Vagina (tissue), 2 donors: ENCODE measurements around the gene MCF2L. TPM values are rescaled to one million over a fixed set of nuclear protein-coding genes. Genes with fewer than 3 reads are reported as not detected.

Experiments
- DNase-seq, 2 donors: peaks; one replicate each; pipeline ENCODE4 v3.0.0-alpha.2; 2017; ENCODE audit errors: extremely low spot score in 2 of 2
- H3K27ac ChIP-seq: fragments of 200-600 bp; sonication (generic); one replicate; pipeline ENCODE4 v1.5.1; 2019
- H3K27me3 ChIP-seq: fragments of 200-600 bp; sonication (generic); one replicate; pipeline ENCODE4 v1.5.1; 2019
- H3K36me3 ChIP-seq, 2 donors: fragments of 200-600 bp; sonication (generic); one replicate each; pipeline ENCODE4 v1.5.1; 2017 to 2019
- H3K4me1 ChIP-seq: fragments of 200-600 bp; sonication (generic); one replicate; pipeline ENCODE4 v1.5.1; 2019
- H3K4me3 ChIP-seq, 2 donors: fragments of 200-600 bp; sonication (generic); 1 replicate in 1 of 2; 2 replicates in 1 of 2; pipeline ENCODE4 v1.5.1; 2016 to 2019
- H3K9me3 ChIP-seq: fragments of 200-600 bp; sonication (generic); one replicate; pipeline ENCODE4 v1.5.1; 2019
- POLR2A ChIP-seq, 2 donors: fragments of 450-650 bp; IDR thresholded peaks; one replicate each; pipeline ENCODE4 v1.6.1; 2017; ENCODE audit warnings: antibody characterized with exemption in 2 of 2, mild to moderate bottlenecking in 2 of 2, moderate library complexity in 2 of 2
- POLR2AphosphoS5 ChIP-seq, 2 donors: sonication (generic); formaldehyde crosslinking; IDR thresholded peaks; one replicate each; pipeline ENCODE4 v1.9.0; 2017; ENCODE audit warnings: antibody characterized with exemption in 2 of 2, mild to moderate bottlenecking in 2 of 2, low read depth in 1 of 2; ENCODE audit not compliant: insufficient read depth in 1 of 2
- intact Hi-C: fragments of 100-400 bp; cut with DNase I; formaldehyde crosslinking; loops from one replicate; pipeline ENCODE4 v1.15.1; 2023
- total RNA-seq: library from RNA; depleted of rRNA; stranded (reverse); fragments of >200 nt; gene quantifications from one replicate; pipeline ENCODE4 v1.2.3, GENCODE V29; 2016
- TF ChIP-seq, protein P1 (sequence below), 3 experiments: fragments of 450-650 bp in 2 of 3; fragments of 200-600 bp in 1 of 3; sonication (generic) in 1 of 3; IDR thresholded peaks; one replicate each; pipeline ENCODE4 v1.5.1; 2017 to 2019; ENCODE audit warnings: antibody characterized with exemption in 3 of 3, mild to moderate bottlenecking in 2 of 3, moderate library complexity in 2 of 3

The MCF2L gene
- total RNA-seq, 1 donor from 2014 or later = 45.4 TPM

- Histone ChIP-seq H3K4me3 (no peak overlapping the region), H3K27ac (no peak overlapping the region), H3K4me1 (no peaks in the 10 kb centered on the region), H3K27me3 (no peaks in the 10 kb centered on the region), H3K9me3 (no peaks in the 10 kb centered on the region), H3K36me3 (peaks cover 0 to 7% of the 10 kb centered on the region in 2 donors)
- no peak for DNase-seq
- TF ChIP-seq POLR2A (IDR thresholded peaks at IDR 0.05) (no peak), POLR2AphosphoS5 (IDR thresholded peaks at IDR 0.05; ENCODE audit: insufficient read depth in 1 of 2, low read depth in 1 of 2) (no peak)
- TF ChIP-seq, protein P1, sequence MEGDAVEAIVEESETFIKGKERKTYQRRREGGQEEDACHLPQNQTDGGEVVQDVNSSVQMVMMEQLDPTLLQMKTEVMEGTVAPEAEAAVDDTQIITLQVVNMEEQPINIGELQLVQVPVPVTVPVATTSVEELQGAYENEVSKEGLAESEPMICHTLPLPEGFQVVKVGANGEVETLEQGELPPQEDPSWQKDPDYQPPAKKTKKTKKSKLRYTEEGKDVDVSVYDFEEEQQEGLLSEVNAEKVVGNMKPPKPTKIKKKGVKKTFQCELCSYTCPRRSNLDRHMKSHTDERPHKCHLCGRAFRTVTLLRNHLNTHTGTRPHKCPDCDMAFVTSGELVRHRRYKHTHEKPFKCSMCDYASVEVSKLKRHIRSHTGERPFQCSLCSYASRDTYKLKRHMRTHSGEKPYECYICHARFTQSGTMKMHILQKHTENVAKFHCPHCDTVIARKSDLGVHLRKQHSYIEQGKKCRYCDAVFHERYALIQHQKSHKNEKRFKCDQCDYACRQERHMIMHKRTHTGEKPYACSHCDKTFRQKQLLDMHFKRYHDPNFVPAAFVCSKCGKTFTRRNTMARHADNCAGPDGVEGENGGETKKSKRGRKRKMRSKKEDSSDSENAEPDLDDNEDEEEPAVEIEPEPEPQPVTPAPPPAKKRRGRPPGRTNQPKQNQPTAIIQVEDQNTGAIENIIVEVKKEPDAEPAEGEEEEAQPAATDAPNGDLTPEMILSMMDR (IDR thresholded peaks at IDR 0.05) = no peak
- intact Hi-C loops = no loop called here
Measured at GRCh38 chr13:113141601-113141970, 172.6 kb downstream of the MCF2L start.

DNA sequence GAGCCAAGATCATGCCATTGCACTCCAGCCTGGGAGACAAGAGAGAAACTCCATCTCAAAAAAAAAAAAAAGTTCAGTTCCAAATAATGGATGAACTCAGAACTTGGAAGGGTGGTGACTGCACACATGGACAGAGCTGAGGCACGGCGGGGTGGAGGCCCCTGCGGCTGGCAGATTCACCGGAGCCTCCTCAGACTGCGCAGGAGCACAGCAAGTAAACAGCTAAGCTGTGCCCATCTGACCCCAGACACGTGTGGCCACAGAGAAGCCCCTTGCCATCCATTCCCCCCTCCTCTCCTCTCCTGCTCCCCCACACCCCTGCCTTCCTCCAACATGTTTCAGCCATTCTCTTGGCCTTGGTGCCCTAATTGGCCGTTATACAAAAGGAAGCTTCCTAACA, 173.9 kb downstream of the MCF2L start:
- Histone ChIP-seq H3K4me1 (no peaks in the 10 kb centered on the region), H3K4me3 (no peak overlapping the region), H3K27me3 (no peaks in the 10 kb centered on the region), H3K9me3 (no peaks in the 10 kb centered on the region), H3K27ac (no peak overlapping the region), H3K36me3 (peaks cover 0 to 7% of the 10 kb centered on the region in 2 donors)
- intact Hi-C loops = no loop called here
- DNase-seq = peak; percentile 61 to 67
- TF ChIP-seq, protein P1 (IDR thresholded peaks at IDR 0.05) = no peak
- TF ChIP-seq POLR2AphosphoS5 (IDR thresholded peaks at IDR 0.05; ENCODE audit: insufficient read depth in 1 of 2, low read depth in 1 of 2) = no peak
- TF ChIP-seq POLR2A (IDR thresholded peaks at IDR 0.05) = no peak

- Histone ChIP-seq H3K27me3 (no peaks in the 10 kb centered on the region), H3K4me3 (no peak overlapping the region), H3K36me3 (peaks cover 0 to 7% of the 10 kb centered on the region in 2 donors), H3K4me1 (no peaks in the 10 kb centered on the region), H3K9me3 (no peaks in the 10 kb centered on the region), H3K27ac (no peak overlapping the region)
- peak; percentile 70 to 91 for DNase-seq
- TF ChIP-seq POLR2AphosphoS5 (IDR thresholded peaks at IDR 0.05; ENCODE audit: insufficient read depth in 1 of 2, low read depth in 1 of 2) = no peak
- TF ChIP-seq POLR2A (IDR thresholded peaks at IDR 0.05) = no peak
- TF ChIP-seq, protein P1 (IDR thresholded peaks at IDR 0.05) = no peak
- intact Hi-C loops = no loop called here
Measured at GRCh38 chr13:113143466-113144254, 174.6 kb downstream of the MCF2L start.

GRCh38 chr13:113144255-113144629, 175.2 kb downstream of the MCF2L start:
- Histone ChIP-seq H3K4me1 (no peaks in the 10 kb centered on the region), H3K9me3 (no peaks in the 10 kb centered on the region), H3K4me3 (no peak overlapping the region), H3K27ac (no peak overlapping the region), H3K36me3 (peaks cover 0 to 7% of the 10 kb centered on the region in 2 donors), H3K27me3 (no peaks in the 10 kb centered on the region)
- TF ChIP-seq POLR2AphosphoS5 (IDR thresholded peaks at IDR 0.05; ENCODE audit: insufficient read depth in 1 of 2, low read depth in 1 of 2) (no peak), POLR2A (IDR thresholded peaks at IDR 0.05) (no peak)
- TF ChIP-seq, protein P1 (IDR thresholded peaks at IDR 0.05) = no peak
- peak; percentile 6 to 58 for DNase-seq
- intact Hi-C loops = no loop called here

DNA sequence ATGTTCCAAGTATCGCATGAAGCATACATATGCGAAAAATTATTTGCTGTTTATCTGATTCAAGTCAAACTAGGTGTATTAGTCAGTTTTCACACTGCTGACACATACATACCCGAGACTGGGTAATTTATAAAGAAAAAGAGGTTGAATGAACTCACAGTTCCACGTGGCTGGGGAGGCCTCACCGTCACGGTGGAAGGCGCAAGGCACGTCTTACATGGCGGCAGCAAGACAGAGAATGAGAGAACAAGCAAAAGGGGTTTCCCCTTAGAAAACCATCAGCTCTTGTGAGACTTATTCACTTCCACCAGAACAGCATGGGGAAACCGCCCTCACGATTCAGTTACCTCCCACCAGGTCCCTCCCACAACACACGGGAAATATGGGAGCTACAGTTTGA, 176.5 kb downstream of the MCF2L start:
- peak in 1 of 2 donors; percentile 55 for DNase-seq
- Histone ChIP-seq H3K9me3 (no peaks in the 10 kb centered on the region), H3K4me3 (no peak overlapping the region), H3K27ac (no peak overlapping the region), H3K36me3 (peaks cover 0 to 4% of the 10 kb centered on the region in 2 donors), H3K4me1 (no peaks in the 10 kb centered on the region), H3K27me3 (no peaks in the 10 kb centered on the region)
- intact Hi-C loops = no loop called here
- TF ChIP-seq POLR2A (IDR thresholded peaks at IDR 0.05) (no peak), POLR2AphosphoS5 (IDR thresholded peaks at IDR 0.05; ENCODE audit: insufficient read depth in 1 of 2, low read depth in 1 of 2) (no peak)
- TF ChIP-seq, protein P1 (IDR thresholded peaks at IDR 0.05) = no peak
